ENCODE data around the gene NELL2. TPM values are rescaled to one million over a fixed set of nuclear protein-coding genes. Genes with fewer than 3 reads are reported as not detected.
"Not testable (repeated sequence)": the region's sequence is repeated elsewhere in the genome, so short reads cannot be mapped to it uniquely, and the experiment has no call there.

NELL2 gene
- total RNA-seq, 1 donor: 0.86 TPM

DNA sequence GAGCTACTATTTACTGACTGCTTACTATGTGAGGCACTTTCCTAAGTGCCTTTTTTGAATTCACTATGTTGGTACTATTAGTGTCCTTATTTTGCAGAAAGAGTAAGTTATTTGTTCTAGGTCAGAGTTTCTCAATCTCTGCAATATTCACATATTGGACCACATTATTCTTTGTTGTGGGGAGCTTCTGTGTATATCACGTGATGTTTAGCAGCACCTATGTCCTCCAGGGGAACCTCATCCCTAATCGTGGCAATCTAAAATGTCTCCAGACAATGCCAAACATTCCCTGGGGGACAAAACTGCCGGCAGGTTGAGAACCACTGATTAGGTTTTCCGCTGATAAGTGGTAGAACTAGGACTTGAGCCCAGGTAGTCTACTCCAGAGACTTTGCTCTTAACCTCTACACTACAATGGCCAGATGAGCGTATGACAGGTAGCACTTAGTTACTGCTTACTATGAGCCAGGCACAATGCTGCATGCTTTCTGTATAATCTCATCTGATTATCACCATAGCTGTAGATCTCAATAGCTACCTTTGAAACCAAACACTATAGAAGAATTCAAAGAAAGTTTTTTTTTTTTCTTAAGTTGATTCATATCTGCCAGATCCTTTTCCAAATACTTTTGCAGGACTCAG, 38.9 kb downstream of the NELL2 start:
- DNase-seq (ENCODE audit: low read depth): no peak
- no peak overlapping the region for H3K4me3 ChIP-seq (ENCODE audit: low read depth, low read length)
- TF ChIP-seq, protein P1, sequence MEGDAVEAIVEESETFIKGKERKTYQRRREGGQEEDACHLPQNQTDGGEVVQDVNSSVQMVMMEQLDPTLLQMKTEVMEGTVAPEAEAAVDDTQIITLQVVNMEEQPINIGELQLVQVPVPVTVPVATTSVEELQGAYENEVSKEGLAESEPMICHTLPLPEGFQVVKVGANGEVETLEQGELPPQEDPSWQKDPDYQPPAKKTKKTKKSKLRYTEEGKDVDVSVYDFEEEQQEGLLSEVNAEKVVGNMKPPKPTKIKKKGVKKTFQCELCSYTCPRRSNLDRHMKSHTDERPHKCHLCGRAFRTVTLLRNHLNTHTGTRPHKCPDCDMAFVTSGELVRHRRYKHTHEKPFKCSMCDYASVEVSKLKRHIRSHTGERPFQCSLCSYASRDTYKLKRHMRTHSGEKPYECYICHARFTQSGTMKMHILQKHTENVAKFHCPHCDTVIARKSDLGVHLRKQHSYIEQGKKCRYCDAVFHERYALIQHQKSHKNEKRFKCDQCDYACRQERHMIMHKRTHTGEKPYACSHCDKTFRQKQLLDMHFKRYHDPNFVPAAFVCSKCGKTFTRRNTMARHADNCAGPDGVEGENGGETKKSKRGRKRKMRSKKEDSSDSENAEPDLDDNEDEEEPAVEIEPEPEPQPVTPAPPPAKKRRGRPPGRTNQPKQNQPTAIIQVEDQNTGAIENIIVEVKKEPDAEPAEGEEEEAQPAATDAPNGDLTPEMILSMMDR (IDR thresholded peaks at IDR 0.05; ENCODE audit: insufficient read depth, low read depth, low read length): no peak

DNA sequence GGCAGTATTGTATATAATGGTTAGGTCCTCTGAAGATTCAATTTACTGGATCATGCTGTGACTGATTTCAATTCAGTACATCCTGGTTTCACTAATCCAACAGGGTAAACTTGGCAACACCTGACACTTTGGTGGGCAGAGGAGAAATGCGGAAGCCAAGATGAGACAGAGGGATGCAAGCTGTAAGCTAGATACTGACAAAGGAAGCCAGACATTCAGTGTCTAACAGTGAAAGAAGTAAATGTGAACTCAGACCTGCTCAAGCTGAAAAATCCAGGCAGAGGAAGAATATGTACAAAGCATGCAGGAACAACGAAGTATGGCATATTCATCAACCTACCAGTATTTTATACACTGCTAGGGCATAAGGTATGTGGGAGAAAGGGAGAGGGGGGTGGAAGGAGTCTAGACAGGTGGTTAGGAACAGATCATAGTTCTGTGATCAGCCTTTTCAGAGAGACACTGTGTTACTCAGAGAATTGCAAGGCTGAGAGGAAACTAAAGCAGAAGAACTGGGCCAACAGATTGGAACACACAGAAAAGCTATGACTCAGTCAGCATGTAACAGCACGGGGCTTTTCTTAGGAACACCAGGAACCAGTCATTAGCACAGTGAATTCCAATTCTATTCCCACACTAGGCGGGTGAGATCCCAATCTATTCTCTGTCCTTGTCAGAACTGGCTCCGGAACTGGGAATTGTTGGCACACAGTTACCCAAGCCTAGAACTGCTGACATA, 40.3 kb downstream of the NELL2 start:
- TF ChIP-seq, protein P1 (IDR thresholded peaks at IDR 0.05; ENCODE audit: insufficient read depth, low read depth, low read length): no peak
- DNase-seq (ENCODE audit: low read depth): no peak
- no peak overlapping the region for H3K4me3 ChIP-seq (ENCODE audit: low read depth, low read length)

DNA sequence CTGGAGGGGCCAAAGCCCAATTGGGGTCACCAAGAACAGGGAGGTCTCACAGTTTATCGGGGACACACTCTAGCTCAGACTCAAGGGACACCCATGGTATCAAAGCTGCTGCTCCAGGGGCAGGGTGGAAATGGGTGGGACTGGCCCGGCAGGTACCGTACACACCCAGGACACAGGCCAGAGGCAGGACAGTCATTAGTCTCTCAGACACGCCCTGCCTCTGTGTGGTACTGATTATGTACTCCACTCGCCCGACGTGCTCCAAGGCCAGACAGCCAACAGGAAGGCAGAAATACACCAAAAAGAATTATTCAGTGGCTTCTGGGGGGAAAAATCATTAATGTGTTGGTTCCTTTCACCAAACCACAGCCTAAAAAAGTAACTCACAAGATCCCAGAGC, 41.1 kb downstream of the NELL2 start:
- H3K4me3 ChIP-seq (ENCODE audit: low read depth, low read length); DNase-seq (ENCODE audit: low read depth): not testable (repeated sequence)

- TF ChIP-seq, protein P1 (IDR thresholded peaks at IDR 0.05; ENCODE audit: insufficient read depth, low read depth, low read length): no peak
- no peak for DNase-seq (ENCODE audit: low read depth)
- no peak overlapping the region for H3K4me3 ChIP-seq (ENCODE audit: low read depth, low read length)
These were observed 42.6 kb downstream of the NELL2 start for GRCh38 chr12:44833561-44833960.

- DNase-seq (ENCODE audit: low read depth): no peak
- TF ChIP-seq, protein P1 (IDR thresholded peaks at IDR 0.05; ENCODE audit: insufficient read depth, low read depth, low read length): no peak
- H3K4me3 ChIP-seq (ENCODE audit: low read depth, low read length): no peak overlapping the region
These were observed 45.5 kb downstream of the NELL2 start for GRCh38 chr12:44830566-44831055.

- DNase-seq (ENCODE audit: low read depth): no peak
- H3K4me3 ChIP-seq (ENCODE audit: low read depth, low read length): no peak overlapping the region
- TF ChIP-seq, protein P1 (IDR thresholded peaks at IDR 0.05; ENCODE audit: insufficient read depth, low read depth, low read length): no peak
These were observed 47.1 kb downstream of the NELL2 start for GRCh38 chr12:44829045-44829444.

DNA sequence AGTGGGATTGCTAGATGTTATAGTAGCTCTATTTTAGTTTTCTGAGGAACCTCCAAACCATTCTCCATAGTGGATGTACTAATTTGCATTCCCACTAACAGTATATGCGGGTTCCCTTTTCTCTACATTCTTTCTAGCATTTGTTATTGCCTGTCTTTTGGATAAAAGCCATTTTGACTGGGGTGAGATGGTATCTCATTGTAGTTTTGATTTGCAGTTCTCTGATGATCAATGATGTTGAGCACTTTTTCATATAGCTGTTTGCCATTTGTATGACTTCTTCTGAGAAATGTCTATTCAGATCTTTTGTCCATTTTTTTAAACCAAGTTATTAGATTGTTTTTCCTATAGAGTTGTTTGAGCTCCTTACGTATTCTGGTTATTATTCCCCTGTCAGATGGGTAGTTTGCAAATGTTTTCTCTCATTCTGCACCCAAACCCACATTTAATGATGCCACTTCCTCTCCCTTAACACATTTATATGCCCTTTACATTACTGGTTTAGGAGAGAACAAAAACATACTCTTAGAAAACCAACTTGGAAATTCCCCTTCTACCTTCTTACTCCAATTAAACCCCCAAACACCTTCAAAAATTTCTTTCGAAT, 48.2 kb downstream of the NELL2 start:
- H3K4me3 ChIP-seq (ENCODE audit: low read depth, low read length): no peak overlapping the region
- TF ChIP-seq, protein P1 (IDR thresholded peaks at IDR 0.05; ENCODE audit: insufficient read depth, low read depth, low read length): no peak
- no peak for DNase-seq (ENCODE audit: low read depth)

DNA sequence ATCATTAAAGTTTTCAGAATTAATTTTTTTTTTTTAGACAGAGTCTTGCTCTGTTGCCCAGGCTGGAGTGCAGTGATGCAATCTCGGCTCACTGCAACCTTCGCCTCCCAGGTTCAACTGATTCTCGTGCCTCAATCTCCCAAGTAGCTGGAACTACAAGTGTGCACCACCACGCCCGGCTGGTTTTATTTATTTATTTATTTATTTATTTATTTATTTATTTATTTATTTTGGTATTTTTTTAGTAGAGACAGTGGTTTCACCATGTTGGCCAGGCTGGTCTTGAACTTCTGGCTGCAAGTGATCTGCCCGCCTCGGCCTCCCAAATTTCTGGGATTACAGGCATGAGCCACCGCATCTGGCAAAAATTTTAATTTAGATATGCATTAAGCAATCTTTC, 54.4 kb downstream of the NELL2 start:
- not testable (repeated sequence) for DNase-seq (ENCODE audit: low read depth); H3K4me3 ChIP-seq (ENCODE audit: low read depth, low read length)

Measured in fibroblast of villous mesenchyme (primary cell).